Loucy (cell line): Measurements from ENCODE around the gene RGS6.

ENCODE experiments used
- H2AFZ ChIP-seq: fragments of 200-600 bp; sonication (generic); 2 replicates; pipeline ENCODE4 v1.6.0; 2016; ENCODE audit warnings: antibody characterized with exemption, mild to moderate bottlenecking, low read length, moderate library complexity
- H3F3A ChIP-seq: fragments of 200-600 bp; 2 replicates; pipeline ENCODE4 v1.6.0; 2016; ENCODE audit warnings: antibody characterized with exemption, low read depth, mild to moderate bottlenecking
- H3K27me3 ChIP-seq: fragments of 200-600 bp; sonication (generic); 2 replicates; pipeline ENCODE4 v1.6.1; 2014; ENCODE audit warnings: low read length, mild to moderate bottlenecking; ENCODE audit not compliant: insufficient read depth, poor library complexity, severe bottlenecking
- H3K36me3 ChIP-seq: fragments of 200-600 bp; sonication (generic); 2 replicates; pipeline ENCODE4 v1.6.1; 2016; ENCODE audit warnings: low read length; ENCODE audit not compliant: insufficient read depth
- H3K4me1 ChIP-seq: fragments of 200-600 bp; sonication (generic); 2 replicates; pipeline ENCODE4 v1.5.1; 2014; ENCODE audit warnings: low read length, mild to moderate bottlenecking; ENCODE audit not compliant: insufficient read depth, poor library complexity, severe bottlenecking
- H3K4me2 ChIP-seq: fragments of 200-600 bp; sonication (generic); 2 replicates; pipeline ENCODE4 v1.6.0; 2014; ENCODE audit warnings: antibody characterized with exemption, low read length, low read depth, mild to moderate bottlenecking; ENCODE audit not compliant: poor library complexity, severe bottlenecking
- H3K4me3 ChIP-seq: fragments of 200-600 bp; sonication (generic); 2 replicates; pipeline ENCODE4 v1.5.1; 2014; ENCODE audit warnings: low read length, mild to moderate bottlenecking, mixed read lengths; ENCODE audit not compliant: poor library complexity, severe bottlenecking
- H3K79me2 ChIP-seq: fragments of 200-600 bp; sonication (generic); 2 replicates; pipeline ENCODE4 v1.6.1; 2014; ENCODE audit warnings: low read length; ENCODE audit not compliant: insufficient read depth
- H3K9ac ChIP-seq: fragments of 200-600 bp; sonication (generic); 2 replicates; pipeline ENCODE4 v1.6.0; 2014; ENCODE audit warnings: mild to moderate bottlenecking, low read depth, low read length, moderate library complexity; ENCODE audit not compliant: poor library complexity, severe bottlenecking
- H3K9me2 ChIP-seq: fragments of 200-600 bp; sonication (generic); replicated peaks from 2 replicates; pipeline ENCODE4 v1.6.1; 2016; ENCODE audit warnings: low read depth, low read length, mixed read lengths
- H3K9me3 ChIP-seq: fragments of 200-600 bp; sonication (generic); 2 replicates; pipeline ENCODE4 v1.6.1; 2014; ENCODE audit warnings: mild to moderate bottlenecking, antibody characterized with exemption, low read length, low read depth; ENCODE audit not compliant: insufficient read depth
- H4K20me1 ChIP-seq: fragments of 200-600 bp; sonication (generic); 2 replicates; pipeline ENCODE4 v1.6.0; 2014; ENCODE audit warnings: antibody characterized with exemption, low read length, mild to moderate bottlenecking; ENCODE audit not compliant: insufficient read depth, poor library complexity, severe bottlenecking
- CTCF ChIP-seq: fragments of 200-600 bp; sonication (generic); conservative IDR thresholded peaks from 2 replicates; pipeline ENCODE4 v1.5.1; 2014; ENCODE audit warnings: mild to moderate bottlenecking, antibody characterized with exemption, low read length
- EZH2phosphoT487 ChIP-seq: fragments of 200-600 bp; IDR thresholded peaks from 2 replicates; pipeline ENCODE4 v1.6.1; 2018; ENCODE audit warnings: antibody characterized with exemption, mild to moderate bottlenecking, moderate library complexity, borderline replicate concordance

RGS6 gene

GRCh38 chr14:72290241-72290640 is 358.0 kb downstream of the RGS6 start:
- Histone ChIP-seq H3K9me2 (no peaks in the 10 kb centered on the region), H2AFZ (no peak overlapping the region), H4K20me1 (no peaks in the 10 kb centered on the region), H3K9me3 (peaks cover 10% of the 10 kb centered on the region; the same call in 1 of the 2 replicates), H3K36me3 (no peaks in the 10 kb centered on the region), H3K4me3 (peak overlapping the region; percentile 69), H3K79me2 (peaks cover 38% of the 10 kb centered on the region; the same call in 1 of the 2 replicates), H3K9ac (peak overlapping the region; percentile 77), H3K27me3 (no peaks in the 10 kb centered on the region), H3F3A (no peaks in the 10 kb centered on the region), H3K4me2 (peak overlapping the region; percentile 74), H3K4me1 (peaks cover 55% of the 10 kb centered on the region)
- TF ChIP-seq EZH2phosphoT487 (no peak), CTCF (no peak)

GRCh38 chr14:72291908-72292688 is 359.9 kb downstream of the RGS6 start:
- no peaks in the 10 kb centered on the region for H3K9me2 ChIP-seq
- H3K27me3 ChIP-seq: no peaks in the 10 kb centered on the region
- peaks cover 38% of the 10 kb centered on the region; the same call in 1 of the 2 replicates for H3K79me2 ChIP-seq
- TF ChIP-seq EZH2phosphoT487 (no peak), CTCF (peak; percentile 96)
- peak overlapping the region; percentile 77 for H3K9ac ChIP-seq
- peaks cover 7% of the 10 kb centered on the region; the same call in 1 of the 2 replicates for H3K9me3 ChIP-seq
- peaks cover 55% of the 10 kb centered on the region for H3K4me1 ChIP-seq
- H4K20me1 ChIP-seq: no peaks in the 10 kb centered on the region
- peak overlapping the region; percentile 69 for H3K4me3 ChIP-seq
- H3K4me2 ChIP-seq: peak overlapping the region; percentile 74
- H3K36me3 ChIP-seq: peaks cover 3% of the 10 kb centered on the region; the same call in 1 of the 2 replicates
- H2AFZ ChIP-seq: no peak overlapping the region
- H3F3A ChIP-seq: no peaks in the 10 kb centered on the region

- TF ChIP-seq CTCF (0 out of 2 replicates have a peak, but pooled peaks have one; percentile 19), EZH2phosphoT487 (no peak)
- Histone ChIP-seq H2AFZ (no peak overlapping the region), H3K4me3 (peak overlapping the region; percentile 69), H3K4me1 (peaks cover 55% of the 10 kb centered on the region), H3F3A (no peaks in the 10 kb centered on the region), H3K9me3 (peaks cover 7% of the 10 kb centered on the region; the same call in 1 of the 2 replicates), H3K27me3 (no peaks in the 10 kb centered on the region), H4K20me1 (no peaks in the 10 kb centered on the region), H3K9ac (peak overlapping the region; percentile 77), H3K79me2 (peaks cover 38% of the 10 kb centered on the region; the same call in 1 of the 2 replicates), H3K4me2 (peak overlapping the region; percentile 74), H3K9me2 (no peaks in the 10 kb centered on the region), H3K36me3 (peaks cover 3% of the 10 kb centered on the region; the same call in 1 of the 2 replicates)
Observed at GRCh38 chr14:72292689-72293024, 360.4 kb downstream of the RGS6 start.
